HG03025 (cell line): ENCODE results near the gene C1QTNF1.
"Not testable (repeated sequence)": the region's sequence is repeated elsewhere in the genome, so short reads cannot be mapped to it uniquely, and the experiment has no call there.

ENCODE experiments used
- ATAC-seq: cut with Tn5 transposase; IDR thresholded peaks from one replicate; pipeline ENCODE4 v1.9.1; 2021; ENCODE audit warnings: mild to moderate bottlenecking, moderate library complexity; ENCODE audit not compliant: unreplicated experiment, low FRiP score

C1QTNF1 gene

DNA sequence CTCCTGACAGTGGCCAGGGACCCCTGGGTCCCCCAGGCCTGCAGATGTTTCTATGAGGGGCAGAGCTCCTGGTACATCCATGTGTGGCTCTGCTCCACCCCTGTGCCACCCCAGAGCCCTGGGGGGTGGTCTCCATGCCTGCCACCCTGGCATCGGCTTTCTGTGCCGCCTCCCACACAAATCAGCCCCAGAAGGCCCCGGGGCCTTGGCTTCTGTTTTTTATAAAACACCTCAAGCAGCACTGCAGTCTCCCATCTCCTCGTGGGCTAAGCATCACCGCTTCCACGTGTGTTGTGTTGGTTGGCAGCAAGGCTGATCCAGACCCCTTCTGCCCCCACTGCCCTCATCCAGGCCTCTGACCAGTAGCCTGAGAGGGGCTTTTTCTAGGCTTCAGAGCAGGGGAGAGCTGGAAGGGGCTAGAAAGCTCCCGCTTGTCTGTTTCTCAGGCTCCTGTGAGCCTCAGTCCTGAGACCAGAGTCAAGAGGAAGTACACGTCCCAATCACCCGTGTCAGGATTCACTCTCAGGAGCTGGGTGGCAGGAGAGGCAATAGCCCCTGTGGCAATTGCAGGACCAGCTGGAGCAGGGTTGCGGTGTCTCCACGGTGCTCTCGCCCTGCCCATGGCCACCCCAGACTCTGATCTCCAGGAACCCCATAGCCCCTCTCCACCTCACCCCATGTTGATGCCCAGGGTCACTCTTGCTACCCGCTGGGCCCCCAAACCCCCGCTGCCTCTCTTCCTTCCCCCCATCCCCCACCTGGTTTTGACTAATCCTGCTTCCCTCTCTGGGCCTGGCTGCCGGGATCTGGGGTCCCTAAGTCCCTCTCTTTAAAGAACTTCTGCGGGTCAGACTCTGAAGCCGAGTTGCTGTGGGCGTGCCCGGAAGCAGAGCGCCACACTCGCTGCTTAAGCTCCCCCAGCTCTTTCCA, 25.1 kb downstream of the C1QTNF1 start:
- no peak for ATAC-seq

DNA sequence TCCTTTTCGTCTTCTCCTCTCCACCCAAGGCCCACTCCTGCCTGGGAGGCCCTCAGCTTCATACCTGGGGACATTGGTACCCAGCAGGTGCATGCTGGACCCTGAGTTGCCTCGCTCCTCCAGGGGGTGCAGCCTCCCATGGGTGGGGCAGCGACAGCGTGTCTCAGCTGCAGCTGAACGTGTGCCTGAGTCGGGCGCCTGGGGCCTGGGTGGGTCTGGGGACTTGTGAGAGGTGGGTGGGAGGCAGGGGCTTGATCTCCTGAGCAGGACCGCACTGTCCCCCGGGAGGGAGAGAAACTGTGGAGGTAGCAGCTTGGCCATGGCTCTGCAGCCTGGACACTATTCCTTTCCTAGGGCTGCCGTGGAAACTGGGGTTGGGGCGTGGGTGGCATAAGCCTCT, 25.9 kb downstream of the C1QTNF1 start:
- no peak for ATAC-seq

DNA sequence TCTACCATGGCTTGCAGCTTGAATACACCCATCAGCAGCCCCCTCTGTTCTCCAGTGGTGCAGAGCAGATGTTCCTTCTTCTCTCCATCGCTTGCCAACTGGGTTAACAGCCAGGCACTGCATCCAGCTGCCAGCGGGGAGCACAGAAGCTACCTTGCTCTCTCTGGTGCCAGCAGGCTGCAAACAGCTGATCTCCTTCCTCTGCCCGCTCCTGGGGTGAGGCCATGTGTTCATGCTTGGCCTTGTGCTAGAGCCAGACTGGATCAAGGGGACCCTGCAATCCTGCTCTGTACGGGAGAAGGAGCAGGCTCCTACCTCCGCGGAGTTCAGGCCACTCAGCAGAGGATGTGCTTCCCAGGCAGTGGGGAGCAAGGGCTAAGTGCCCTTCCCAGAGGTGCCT, 26.6 kb downstream of the C1QTNF1 start:
- ATAC-seq: no peak

DNA sequence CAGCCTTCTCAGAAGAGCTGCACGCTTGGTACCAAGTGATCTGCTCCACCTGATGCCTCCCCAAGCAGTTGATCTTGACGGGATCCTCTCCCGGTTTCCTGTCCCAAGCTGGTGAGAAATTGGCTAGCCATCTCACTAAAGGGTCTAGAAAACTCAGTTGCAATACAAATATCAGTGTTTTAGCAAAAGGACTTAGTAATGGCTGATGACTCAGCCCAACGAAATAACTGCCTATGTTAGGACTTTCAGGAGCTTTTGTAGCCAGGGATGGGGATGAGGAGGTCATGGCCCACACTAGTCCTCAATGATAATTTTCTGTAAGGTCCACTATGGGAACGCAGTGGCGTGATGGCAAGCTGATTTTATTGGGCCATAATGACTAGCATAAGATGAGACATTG, 27.3 kb downstream of the C1QTNF1 start:
- no peak for ATAC-seq

DNA sequence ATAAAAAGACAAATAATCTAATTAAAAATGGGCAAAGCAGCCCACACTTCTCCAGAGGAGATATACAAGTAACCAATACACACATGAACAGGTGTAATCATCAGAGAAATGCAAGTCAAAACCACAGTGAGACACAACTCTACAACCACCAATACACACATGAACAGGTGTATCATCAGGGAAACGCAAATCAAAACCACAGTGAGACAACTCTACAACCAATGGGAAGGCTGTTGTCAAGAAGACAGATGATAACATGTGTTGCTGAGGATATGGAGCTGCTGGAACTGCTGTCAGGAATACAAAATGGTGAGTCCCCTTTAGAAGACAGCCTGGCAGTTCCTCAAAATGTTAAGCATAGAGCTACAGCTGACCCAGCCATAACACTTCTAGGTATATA, 28.2 kb downstream of the C1QTNF1 start:
- no peak for ATAC-seq

DNA sequence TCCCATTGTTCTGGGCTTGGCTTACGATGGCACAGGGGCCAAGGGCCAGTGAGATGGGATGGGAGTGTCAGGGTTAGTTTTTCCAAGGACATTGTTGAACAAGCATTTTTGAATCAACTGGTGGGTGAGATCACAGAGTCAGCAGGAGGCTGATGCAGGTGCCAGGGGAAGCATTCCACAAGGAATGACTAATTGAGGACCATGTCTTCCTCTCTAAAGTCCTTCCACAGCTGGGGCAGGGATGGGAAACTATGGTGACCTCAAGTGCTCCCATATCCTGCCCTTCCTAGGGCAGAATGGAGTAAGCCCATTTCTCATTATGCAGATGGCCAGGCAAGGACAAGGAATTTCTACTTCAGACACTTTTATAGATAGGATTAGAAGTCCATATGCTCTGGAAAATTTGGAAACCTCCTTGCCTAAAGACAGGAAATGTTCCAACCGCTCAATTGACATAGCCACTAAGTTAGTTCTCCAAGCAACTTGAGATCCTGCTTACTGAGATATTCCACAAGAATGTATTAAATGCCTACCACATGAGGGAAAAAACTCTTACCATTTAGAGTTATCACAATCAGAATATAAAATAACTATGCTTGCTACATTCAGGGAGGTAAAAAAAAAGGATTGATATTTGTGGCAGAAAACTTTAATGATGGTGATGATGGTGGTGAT, 29.4 kb downstream of the C1QTNF1 start:
- no peak for ATAC-seq

DNA sequence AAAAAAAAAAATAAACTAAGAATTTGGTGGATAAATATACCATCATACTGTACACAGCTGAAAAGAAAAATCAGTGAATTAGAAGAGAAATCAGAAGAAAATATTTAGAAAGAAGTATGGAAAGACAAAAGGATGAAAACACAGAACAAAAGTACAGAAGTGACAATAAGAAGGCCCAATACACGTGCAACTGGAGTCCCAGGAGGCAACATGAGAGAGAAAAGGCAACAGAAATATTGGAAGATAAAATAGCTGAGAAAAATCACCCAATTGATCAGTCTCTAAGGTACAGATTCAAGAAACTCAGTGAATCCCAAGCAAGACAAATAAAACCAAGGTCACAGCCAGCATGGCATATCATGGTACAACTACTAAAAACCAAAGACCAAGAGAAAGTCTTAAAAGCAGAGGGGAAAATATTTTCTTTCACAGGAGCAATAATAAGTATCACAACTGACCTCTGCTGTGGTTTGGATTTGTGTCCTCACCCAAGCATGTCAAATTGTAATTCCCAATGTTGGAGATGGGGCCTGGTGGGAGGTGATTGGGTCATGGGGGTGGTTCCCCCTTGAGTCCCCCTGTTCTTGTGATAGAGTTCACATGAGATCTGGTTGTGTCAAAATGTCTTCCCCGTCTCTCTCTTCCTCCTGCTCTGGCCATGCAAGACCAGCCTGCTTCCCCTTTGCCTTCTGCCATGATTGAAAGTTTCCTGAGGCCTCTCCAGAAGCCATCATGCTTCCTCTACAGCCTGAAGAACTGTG, 30.4 kb downstream of the C1QTNF1 start:
- no peak for ATAC-seq

DNA sequence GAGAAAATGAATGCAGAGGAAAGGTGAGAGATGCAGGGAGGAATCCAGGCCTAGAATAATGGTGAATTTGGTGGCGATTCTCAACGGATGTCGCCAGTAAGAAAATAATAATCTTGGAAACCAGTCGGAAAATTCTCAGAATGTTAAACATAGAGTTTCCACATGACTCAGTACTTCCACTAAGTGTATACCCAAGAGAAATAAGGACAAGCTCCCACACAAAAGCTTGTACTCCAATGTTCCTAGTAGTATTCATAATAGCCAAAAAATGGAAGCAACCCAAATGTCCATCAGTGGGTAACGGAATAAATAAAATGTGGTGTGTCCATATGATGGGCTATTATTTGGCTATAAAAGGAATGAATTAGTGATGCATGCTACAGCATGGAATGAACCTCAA, 31.2 kb downstream of the C1QTNF1 start:
- ATAC-seq: no peak

DNA sequence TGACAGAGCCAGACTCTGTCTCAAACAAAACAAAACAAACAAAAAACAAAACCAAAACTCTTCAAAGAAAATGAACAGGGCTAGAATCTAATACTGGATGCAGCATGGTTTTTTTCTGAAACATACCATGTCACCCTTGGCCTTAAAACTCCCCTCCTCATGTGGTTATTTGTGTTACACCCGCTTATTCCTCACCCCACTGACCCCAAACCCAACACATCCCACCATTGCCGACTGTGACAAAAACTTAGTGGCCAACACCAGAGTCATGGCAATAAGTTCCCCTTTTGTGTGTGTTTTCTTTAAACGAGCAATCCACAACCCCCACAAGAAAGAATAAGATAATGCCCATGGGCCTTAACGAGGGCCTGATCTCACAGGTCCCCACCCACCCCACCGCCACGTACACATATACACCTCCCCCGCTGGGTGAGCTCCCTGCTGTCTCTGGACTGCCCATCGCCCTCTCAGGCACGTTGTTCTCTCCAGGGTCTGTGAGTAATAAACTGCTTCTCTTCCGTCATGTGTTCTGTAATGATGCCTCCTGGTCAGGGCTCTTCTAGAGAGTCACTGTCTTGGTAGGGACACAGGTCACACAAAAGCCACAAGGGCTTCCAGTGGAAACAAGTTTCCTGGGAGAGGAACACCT, 33.9 kb downstream of the C1QTNF1 start:
- ATAC-seq: no peak

DNA sequence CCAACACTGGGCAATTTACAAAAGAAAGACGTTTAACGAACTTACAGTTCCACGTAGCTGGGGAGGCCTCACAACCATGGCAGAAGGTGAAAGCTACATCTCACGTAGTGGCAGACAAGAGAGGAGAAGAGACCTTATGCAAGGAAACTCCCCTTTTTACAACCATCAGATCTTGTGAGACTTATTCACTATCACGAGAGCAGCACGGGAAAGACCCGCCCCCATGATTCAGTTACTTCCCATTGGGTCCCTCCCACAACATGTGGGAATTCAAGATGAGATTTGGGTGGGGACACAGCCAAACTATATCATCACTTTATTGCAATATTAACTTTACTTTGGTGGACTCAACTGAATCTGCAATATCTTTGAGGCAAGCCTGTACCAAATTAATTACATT, 38.7 kb downstream of the C1QTNF1 start:
- ATAC-seq: no peak

DNA sequence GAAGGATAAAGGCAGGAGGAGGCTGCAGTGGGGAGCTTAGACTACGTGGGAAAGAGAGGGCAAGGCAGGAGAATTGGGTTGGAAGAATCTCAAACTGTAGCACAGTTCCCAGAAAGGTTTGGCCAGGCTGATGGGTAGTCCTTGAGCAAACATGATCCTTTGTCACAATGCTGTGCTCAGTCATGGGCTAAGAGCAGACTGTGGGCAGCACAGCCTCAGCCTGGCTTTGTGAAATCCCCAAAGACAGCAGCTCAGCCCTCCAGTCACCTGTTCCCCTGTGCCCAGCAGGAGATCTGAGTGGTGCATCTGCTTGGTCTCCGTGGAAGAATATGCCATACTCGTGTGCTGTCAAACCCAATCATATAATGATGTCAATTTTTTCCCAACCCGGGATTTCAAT, 40.1 kb downstream of the C1QTNF1 start:
- no peak for ATAC-seq

DNA sequence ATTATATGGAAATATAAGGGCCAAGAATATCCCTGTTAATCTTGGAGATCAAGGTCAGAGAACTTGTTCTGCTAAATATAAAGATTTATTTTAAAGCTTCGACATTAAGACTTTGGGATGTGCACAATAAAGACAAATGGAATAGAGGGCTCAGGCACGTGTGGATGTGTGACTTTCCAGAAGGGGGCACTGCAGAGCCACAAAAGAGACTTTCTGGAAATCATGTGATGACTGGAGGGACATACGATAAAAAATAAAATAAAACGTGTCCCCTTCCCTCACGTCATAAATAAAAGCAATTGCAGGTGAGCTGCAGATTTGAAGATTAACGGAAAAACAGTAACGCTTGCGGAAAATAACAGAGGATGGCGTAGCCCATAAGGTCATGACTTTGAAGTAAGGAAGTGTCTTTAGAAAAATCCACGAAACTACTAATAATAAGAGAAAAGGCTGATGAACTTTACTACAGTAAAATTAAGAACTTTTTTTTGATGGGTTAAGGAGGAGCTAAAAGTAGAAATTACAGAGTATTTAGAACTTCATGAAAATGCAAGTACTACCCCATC, 41.2 kb downstream of the C1QTNF1 start:
- no peak for ATAC-seq

DNA sequence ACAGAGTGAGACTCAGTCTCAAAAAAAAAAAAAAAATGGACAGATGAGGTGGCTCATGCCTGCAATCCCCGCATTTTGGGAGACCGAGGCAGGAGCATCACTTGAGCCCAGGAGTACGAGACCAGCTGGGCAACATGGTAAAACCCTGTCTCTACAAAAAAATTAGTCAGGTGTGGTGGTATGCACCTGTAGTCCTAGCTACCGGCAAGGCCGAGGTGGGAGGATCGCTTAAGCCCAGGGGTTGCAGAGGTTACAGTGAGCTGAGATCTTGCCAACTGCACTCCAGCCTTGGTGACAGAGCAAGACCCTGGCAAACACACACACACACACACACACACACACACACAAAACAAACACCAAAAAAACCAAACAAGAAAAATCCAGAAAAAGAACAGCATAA, 43.0 kb downstream of the C1QTNF1 start:
- no peak for ATAC-seq

DNA sequence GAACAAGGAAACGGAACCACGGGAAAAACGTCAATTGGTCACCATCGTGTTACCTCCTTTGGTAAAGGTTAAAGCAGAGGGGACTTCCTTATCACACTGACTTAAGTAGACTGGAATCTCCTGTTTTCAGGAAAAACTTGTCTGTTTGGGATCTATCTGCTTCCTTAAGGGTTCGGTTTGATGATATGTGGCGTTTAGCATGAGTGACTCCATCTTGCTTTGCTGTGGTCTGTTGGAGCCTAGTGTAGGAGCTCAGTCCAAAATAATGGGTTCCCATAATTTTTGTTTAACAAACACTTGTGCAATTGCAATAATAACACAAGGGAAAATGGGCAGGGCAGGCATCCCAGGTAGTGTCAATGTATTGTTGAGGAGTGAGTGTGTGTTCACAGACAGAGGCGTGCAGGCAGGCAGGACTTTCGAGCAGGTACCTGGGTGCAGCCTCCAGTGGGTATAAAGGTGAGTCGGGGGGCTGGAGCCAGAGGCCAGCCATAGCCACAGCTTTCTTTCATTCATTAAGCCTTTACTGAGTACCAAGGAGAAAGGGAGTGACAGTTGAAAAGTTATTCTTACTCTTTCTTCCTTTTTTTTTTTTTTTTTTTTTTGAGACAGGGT, 46.4 kb downstream of the C1QTNF1 start:
- no peak for ATAC-seq

DNA sequence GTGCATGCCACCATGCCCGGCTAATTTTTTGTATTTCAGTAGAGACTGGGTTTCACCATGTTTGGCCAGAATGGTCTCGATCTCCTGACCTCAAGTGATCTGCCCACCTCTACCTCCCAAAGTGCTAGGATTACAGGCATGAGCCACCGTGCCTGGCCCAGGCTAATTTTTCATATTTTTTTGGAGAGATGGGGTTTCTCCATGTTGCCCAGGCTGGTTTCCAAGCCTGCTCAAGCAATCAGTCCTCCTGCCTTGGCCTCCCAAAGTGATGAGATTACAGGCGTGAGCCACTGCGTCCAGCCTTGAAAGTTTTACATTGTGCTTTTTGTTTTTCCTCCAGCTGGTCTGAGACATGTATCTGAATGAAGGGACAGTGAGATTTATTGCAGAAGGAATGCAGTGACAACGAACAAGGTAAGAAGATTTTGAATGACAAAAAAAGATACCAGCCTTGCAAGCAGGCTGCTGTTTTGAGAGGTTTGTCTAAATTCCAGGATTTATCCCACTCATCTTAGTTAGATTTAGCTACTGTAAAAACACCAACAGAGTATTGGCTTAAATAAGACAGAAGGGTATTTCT, 47.3 kb downstream of the C1QTNF1 start:
- no peak for ATAC-seq

DNA sequence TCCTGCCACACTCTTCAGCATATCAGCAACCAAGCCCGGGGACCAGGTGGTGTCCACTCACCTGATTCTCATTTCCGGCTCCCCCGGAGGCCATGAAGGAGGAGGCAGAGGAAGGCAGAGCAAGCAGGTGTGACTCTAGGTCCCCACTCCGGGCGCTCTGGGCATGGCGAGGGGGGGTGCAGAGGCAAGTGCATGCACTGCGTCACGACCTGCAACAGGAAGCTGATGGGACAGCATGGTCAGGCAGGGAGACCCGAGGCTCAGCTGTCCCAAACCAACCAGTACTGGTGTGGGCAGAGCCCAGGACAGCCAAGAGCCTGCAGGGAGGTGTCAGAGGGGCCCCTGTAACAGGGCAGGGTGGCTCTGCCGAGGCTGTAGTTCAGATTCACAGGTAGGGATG, 48.6 kb downstream of the C1QTNF1 start:
- no peak for ATAC-seq

DNA sequence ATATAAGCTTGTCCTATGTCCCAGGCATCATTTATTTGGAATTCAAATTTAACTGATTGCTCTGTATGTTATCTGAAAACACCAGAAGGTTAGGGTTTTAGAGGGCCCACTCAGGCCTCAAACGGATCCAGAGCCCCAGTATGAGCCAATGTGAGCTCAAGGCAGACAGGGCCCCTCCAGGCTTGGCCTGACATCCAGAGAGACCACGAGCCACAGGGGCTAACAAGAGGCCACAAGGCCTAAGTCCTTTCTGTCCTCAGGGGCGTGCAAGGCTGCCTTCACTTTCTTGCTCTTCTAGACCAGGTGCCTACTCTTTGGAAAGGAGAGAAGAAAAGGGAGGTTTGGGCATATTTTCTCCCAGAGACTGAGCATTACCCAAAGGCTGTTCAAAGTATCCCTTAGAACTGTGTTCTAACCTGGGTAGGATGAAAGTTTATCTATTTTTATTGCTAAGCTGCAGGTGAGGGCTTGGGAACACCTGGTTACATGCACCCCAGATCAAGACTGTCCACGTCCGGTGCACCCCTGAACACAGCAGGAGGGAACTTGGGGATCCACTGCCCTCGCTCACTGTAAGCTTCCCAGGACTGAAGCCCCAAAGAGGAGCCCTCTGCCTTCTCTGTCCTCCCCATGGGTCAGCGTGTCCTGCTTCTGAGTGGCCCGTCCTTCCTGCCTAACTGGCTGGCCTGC, 49.2 kb downstream of the C1QTNF1 start:
- no peak for ATAC-seq

DNA sequence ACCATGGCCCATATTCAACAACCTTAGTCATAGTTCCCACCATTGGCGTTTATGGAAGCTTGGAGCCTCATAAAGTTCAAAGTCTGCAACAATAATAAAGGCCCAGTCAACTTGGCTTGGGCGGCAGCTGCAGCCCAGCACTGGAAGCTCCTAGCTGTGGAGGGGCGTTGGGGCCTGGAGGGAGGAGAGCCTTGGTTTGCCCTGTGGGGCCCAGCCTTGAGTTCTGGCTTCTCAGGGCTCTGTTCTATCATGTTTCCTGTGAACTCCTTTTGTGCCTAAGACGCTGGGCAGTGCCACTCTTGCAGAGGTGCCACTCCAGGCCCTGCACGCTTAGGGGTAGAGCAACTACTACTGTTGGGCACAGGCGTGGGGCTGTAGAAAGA, 49.7 kb downstream of the C1QTNF1 start:
- ATAC-seq: no peak

DNA sequence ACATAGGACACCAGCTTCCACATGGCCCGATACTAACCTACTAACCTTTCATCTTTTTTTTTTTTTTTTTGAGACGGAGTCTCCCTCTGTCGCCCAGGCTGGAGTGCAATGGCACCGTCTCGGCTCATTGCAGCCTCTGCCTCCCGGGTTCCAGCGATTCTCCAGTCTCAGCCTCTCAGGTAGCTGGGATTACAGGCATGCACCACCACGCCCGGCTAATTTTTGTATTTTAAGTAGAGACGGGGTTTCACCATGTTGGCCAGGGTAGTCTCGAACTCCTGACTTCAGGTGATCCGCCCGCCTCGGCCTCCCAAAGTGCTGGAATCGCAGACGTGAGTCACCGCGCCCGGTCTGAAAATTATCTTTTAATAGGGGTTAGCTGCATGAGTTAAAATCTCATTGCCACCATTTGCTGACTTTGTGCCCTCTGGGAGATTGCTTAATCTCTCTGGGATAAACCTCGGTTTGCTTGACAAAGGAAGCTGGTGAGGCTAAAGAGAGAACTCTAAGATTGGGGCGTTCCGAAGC, 50.2 kb downstream of the C1QTNF1 start:
- not testable (repeated sequence) for ATAC-seq
